HepG2 (cell line): Measurements from ENCODE around the gene PSMB3. TPM values are rescaled to one million over a fixed set of nuclear protein-coding genes. Genes with fewer than 3 reads are reported as not detected.

Experiments used
- CEBPG ChIP-seq: IDR thresholded peaks from 2 replicates; pipeline ENCODE4 v1.6.1; 2016
- E2F1 ChIP-seq: sonication (generic); formaldehyde crosslinking; IDR thresholded peaks from 2 replicates; pipeline ENCODE4 v1.5.0; 2020; ENCODE audit warnings: missing genetic modification reagents
- EHMT2 ChIP-seq: fragments of 200-600 bp; sonication (generic); IDR thresholded peaks from 2 replicates; pipeline ENCODE4 v1.7.0; 2017; ENCODE audit warnings: antibody characterized with exemption, low read depth, low read length, borderline replicate concordance
- FOXA3 ChIP-seq: IDR thresholded peaks from 2 replicates; pipeline ENCODE4 v1.6.1; 2016; ENCODE audit warnings: missing genetic modification reagents, missing compliant biosample characterization
- FOXP1 ChIP-seq, 2 experiments: fragments of 450-650 bp in 1 of 2; IDR thresholded peaks; 2 replicates each; pipeline ENCODE4 v1.6.1; 2017 to 2018; ENCODE audit warnings: antibody characterized with exemption in 1 of 2
- IKZF1 ChIP-seq: fragments of 450-650 bp; IDR thresholded peaks from 2 replicates; pipeline ENCODE4 v1.7.1; 2016
- ISX ChIP-seq: sonication (generic); formaldehyde crosslinking; conservative IDR thresholded peaks from 2 replicates; pipeline ENCODE4 v1.5.0; 2020; ENCODE audit warnings: missing genetic modification reagents
- KLF16 ChIP-seq, 2 experiments: sonication (generic) in 1 of 2; formaldehyde crosslinking in 1 of 2; IDR thresholded peaks; 2 replicates each; pipeline versions ENCODE4 v1.6.1 to v1.8.0; 2016 to 2023; ENCODE audit warnings: missing genetic modification reagents in 2 of 2, missing compliant biosample characterization in 1 of 2
- MAF1 ChIP-seq: sonication (generic); formaldehyde crosslinking; IDR thresholded peaks from 2 replicates; pipeline ENCODE4 v1.5.0; 2020; ENCODE audit warnings: missing genetic modification reagents, borderline replicate concordance
- MXD4 ChIP-seq: IDR thresholded peaks from 2 replicates; pipeline ENCODE4 v1.6.1; 2016; ENCODE audit warnings: mild to moderate bottlenecking, missing biosample characterization, missing genetic modification reagents
- POLR2A ChIP-seq, 2 experiments: IDR thresholded peaks; 2 replicates each; pipeline ENCODE4 v1.6.1; 2011; ENCODE audit warnings: low read depth in 2 of 2, low read length in 2 of 2, mild to moderate bottlenecking in 1 of 2, moderate library complexity in 1 of 2; ENCODE audit not compliant: insufficient read depth in 1 of 2
- TCF7L2 ChIP-seq: IDR thresholded peaks from 2 replicates; pipeline ENCODE4 v1.6.1; 2011; ENCODE audit warnings: mild to moderate bottlenecking, low read depth, low read length, moderate library complexity
- ZBTB38 ChIP-seq: sonication (generic); formaldehyde crosslinking; IDR thresholded peaks from 2 replicates; pipeline ENCODE4 v1.5.1; 2020; ENCODE audit warnings: mild to moderate bottlenecking, missing genetic modification reagents
- ZNF260 ChIP-seq: sonication (generic); formaldehyde crosslinking; IDR thresholded peaks from 2 replicates; pipeline ENCODE4 v1.4.0; 2020; ENCODE audit warnings: missing genetic modification reagents, low read depth, mild to moderate bottlenecking, borderline replicate concordance
- ZNF331 ChIP-seq: sonication (generic); formaldehyde crosslinking; IDR thresholded peaks from 2 replicates; pipeline ENCODE4 v1.4.0; 2020; ENCODE audit warnings: missing genetic modification reagents
- ZNF343 ChIP-seq: sonication (generic); formaldehyde crosslinking; IDR thresholded peaks from 2 replicates; pipeline ENCODE4 v1.4.0; 2020; ENCODE audit warnings: mild to moderate bottlenecking, missing genetic modification reagents
- ZNF883 ChIP-seq: sonication (generic); formaldehyde crosslinking; IDR thresholded peaks from 2 replicates; pipeline ENCODE4 v1.5.1; 2020; ENCODE audit warnings: mild to moderate bottlenecking, missing genetic modification reagents; ENCODE audit errors: not compliant biosample characterization
- polyA plus RNA-seq, 8 experiments: library from polyadenylated mRNA; depleted of rRNA in 3 of 8; stranded (reverse) in 7 of 8; unstranded in 1 of 8; fragments of >200 nt; fragmentation: Illumina TruSeq in 4 of 8; extraction: Trizol in 4 of 8; gene quantifications; 2 replicates each; pipeline versions ENCODE4 v1.2.1 to v1.2.3, GENCODE V29; 2011 to 2016; ENCODE audit warnings: low read depth in 4 of 8, missing spikeins in 1 of 8, mixed read lengths in 1 of 8; ENCODE audit not compliant: insufficient read depth in 1 of 8
- total RNA-seq, 5 experiments: library from RNA; depleted of rRNA; stranded (reverse); fragments of >200 nt; fragmentation: Illumina TruSeq; extraction: Trizol; gene quantifications; 2 replicates each; pipeline ENCODE4 v1.2.3, GENCODE V29; 2016; ENCODE audit warnings: low read depth in 1 of 5
- TF ChIP-seq, protein P1 (sequence below): sonication (generic); formaldehyde crosslinking; conservative IDR thresholded peaks from 2 replicates; pipeline ENCODE4 v1.4.0; 2020; ENCODE audit warnings: missing genetic modification reagents
- TF ChIP-seq, protein P2 (sequence below): sonication (generic); formaldehyde crosslinking; IDR thresholded peaks from 2 replicates; pipeline ENCODE4 v1.4.0; 2020; ENCODE audit warnings: mild to moderate bottlenecking, missing genetic modification reagents
- TF ChIP-seq, protein P3 (sequence below): IDR thresholded peaks from 2 replicates; pipeline ENCODE4 v1.6.1; 2016; ENCODE audit warnings: low read depth, missing genetic modification reagents, missing compliant biosample characterization

Gene PSMB3
- total and polyA plus RNA-seq, 2 of the 13 experiments (the other 11 are each of a cell fraction or from before 2014, with no cell fraction given): 366 to 517 TPM

DNA sequence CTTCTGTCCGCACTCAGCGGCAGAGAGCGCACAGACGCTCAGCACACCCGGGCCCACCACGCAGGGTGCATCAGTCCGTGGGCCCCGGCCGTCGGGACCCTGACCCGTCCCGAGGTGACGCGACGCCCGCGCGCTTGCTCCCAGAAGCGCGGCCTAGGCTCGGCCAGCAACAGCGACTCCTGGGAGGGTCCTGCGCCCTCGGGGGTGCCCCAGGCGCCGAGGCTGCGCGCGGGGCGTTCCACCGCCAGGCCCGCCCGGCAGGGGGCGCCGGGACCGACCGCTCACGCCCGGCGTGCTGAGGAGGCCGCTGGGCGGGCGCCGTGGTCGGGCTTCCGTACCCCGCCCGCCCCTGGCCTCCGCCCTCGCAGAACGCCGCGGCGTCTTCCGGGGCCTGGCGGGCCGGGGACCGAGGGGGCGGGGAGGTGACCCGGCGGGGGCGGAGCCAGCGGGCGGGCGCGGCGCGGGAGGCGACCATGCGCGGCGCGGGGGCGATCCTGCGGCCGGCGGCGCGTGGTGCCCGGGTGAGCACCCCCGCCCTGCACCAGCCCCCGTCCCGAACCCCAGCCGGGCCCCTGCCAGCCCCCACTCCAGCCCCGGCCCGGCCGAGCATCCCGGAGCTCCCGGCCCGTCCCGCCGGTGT lies 22.5 kb upstream of the PSMB3 start, which contains the start of gene CISD3 (continued):
- TF ChIP-seq, protein P1, sequence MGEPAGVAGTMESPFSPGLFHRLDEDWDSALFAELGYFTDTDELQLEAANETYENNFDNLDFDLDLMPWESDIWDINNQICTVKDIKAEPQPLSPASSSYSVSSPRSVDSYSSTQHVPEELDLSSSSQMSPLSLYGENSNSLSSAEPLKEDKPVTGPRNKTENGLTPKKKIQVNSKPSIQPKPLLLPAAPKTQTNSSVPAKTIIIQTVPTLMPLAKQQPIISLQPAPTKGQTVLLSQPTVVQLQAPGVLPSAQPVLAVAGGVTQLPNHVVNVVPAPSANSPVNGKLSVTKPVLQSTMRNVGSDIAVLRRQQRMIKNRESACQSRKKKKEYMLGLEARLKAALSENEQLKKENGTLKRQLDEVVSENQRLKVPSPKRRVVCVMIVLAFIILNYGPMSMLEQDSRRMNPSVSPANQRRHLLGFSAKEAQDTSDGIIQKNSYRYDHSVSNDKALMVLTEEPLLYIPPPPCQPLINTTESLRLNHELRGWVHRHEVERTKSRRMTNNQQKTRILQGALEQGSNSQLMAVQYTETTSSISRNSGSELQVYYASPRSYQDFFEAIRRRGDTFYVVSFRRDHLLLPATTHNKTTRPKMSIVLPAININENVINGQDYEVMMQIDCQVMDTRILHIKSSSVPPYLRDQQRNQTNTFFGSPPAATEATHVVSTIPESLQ: no peak
- peak; percentile 81 for TF ChIP-seq ZBTB38 (CRISPR knock-in tag)
- no peak for TF ChIP-seq EHMT2
- no peak for TF ChIP-seq FOXA3 (CRISPR knock-in tag)
- peak; percentile 29 for TF ChIP-seq ZNF883 (CRISPR knock-in tag)
- TF ChIP-seq ISX: no peak
- TF ChIP-seq POLR2A (IDR thresholded peaks at IDR 0.05; ENCODE audit: insufficient read depth in 1 of 2, low read depth in 2 of 2, low read length in 2 of 2): peak; percentile 22 to 63; a peak in 3 of 4 replicates
- TF ChIP-seq, protein P2, sequence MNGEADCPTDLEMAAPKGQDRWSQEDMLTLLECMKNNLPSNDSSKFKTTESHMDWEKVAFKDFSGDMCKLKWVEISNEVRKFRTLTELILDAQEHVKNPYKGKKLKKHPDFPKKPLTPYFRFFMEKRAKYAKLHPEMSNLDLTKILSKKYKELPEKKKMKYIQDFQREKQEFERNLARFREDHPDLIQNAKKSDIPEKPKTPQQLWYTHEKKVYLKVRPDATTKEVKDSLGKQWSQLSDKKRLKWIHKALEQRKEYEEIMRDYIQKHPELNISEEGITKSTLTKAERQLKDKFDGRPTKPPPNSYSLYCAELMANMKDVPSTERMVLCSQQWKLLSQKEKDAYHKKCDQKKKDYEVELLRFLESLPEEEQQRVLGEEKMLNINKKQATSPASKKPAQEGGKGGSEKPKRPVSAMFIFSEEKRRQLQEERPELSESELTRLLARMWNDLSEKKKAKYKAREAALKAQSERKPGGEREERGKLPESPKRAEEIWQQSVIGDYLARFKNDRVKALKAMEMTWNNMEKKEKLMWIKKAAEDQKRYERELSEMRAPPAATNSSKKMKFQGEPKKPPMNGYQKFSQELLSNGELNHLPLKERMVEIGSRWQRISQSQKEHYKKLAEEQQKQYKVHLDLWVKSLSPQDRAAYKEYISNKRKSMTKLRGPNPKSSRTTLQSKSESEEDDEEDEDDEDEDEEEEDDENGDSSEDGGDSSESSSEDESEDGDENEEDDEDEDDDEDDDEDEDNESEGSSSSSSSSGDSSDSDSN (CRISPR knock-in tag): peak; percentile 45; the same call in 1 of the 2 replicates
- no peak for TF ChIP-seq IKZF1
- TF ChIP-seq ZNF331 (CRISPR knock-in tag): peak; percentile 41; the same call in 1 of the 2 replicates
- no peak for TF ChIP-seq FOXP1 (IDR thresholded peaks at IDR 0.05)
- no peak for TF ChIP-seq FOXP1 (CRISPR knock-in tag; IDR thresholded peaks at IDR 0.05)
- 0 out of 2 replicates have a peak, but pooled peaks have one; percentile 41 for TF ChIP-seq E2F1 (CRISPR knock-in tag)
- TF ChIP-seq CEBPG: no peak
- TF ChIP-seq, protein P3, sequence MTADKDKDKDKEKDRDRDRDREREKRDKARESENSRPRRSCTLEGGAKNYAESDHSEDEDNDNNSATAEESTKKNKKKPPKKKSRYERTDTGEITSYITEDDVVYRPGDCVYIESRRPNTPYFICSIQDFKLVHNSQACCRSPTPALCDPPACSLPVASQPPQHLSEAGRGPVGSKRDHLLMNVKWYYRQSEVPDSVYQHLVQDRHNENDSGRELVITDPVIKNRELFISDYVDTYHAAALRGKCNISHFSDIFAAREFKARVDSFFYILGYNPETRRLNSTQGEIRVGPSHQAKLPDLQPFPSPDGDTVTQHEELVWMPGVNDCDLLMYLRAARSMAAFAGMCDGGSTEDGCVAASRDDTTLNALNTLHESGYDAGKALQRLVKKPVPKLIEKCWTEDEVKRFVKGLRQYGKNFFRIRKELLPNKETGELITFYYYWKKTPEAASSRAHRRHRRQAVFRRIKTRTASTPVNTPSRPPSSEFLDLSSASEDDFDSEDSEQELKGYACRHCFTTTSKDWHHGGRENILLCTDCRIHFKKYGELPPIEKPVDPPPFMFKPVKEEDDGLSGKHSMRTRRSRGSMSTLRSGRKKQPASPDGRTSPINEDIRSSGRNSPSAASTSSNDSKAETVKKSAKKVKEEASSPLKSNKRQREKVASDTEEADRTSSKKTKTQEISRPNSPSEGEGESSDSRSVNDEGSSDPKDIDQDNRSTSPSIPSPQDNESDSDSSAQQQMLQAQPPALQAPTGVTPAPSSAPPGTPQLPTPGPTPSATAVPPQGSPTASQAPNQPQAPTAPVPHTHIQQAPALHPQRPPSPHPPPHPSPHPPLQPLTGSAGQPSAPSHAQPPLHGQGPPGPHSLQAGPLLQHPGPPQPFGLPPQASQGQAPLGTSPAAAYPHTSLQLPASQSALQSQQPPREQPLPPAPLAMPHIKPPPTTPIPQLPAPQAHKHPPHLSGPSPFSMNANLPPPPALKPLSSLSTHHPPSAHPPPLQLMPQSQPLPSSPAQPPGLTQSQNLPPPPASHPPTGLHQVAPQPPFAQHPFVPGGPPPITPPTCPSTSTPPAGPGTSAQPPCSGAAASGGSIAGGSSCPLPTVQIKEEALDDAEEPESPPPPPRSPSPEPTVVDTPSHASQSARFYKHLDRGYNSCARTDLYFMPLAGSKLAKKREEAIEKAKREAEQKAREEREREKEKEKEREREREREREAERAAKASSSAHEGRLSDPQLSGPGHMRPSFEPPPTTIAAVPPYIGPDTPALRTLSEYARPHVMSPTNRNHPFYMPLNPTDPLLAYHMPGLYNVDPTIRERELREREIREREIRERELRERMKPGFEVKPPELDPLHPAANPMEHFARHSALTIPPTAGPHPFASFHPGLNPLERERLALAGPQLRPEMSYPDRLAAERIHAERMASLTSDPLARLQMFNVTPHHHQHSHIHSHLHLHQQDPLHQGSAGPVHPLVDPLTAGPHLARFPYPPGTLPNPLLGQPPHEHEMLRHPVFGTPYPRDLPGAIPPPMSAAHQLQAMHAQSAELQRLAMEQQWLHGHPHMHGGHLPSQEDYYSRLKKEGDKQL (CRISPR knock-in tag): 0 out of 2 replicates have a peak, but pooled peaks have one; percentile 46
- no peak for TF ChIP-seq KLF16 (CRISPR knock-in tag; IDR thresholded peaks at IDR 0.05)
- TF ChIP-seq ZNF343 (CRISPR knock-in tag): no peak
- no peak for TF ChIP-seq TCF7L2
- no peak for TF ChIP-seq ZNF260 (CRISPR knock-in tag)
- no peak for TF ChIP-seq MAF1 (CRISPR knock-in tag)
- TF ChIP-seq MXD4 (CRISPR knock-in tag): peak; percentile 66; the same call in 1 of the 2 replicates
